Keratinocyte (primary cell): ENCODE results near the gene IQCK. TPM values are rescaled to one million over a fixed set of nuclear protein-coding genes. Genes with fewer than 3 reads are reported as not detected.

Source experiments
- DNase-seq: peaks from one replicate; pipeline ENCODE4 v3.0.0-alpha.2; 2011; ENCODE audit warnings: low read depth, missing footprints, low spot score
- FAIRE-seq: peaks from 2 replicates; lab custom pipeline; 2011; peaks lifted over from hg19 to GRCh38; lab: Jason Lieb, UNC
- H2AFZ ChIP-seq: 2 replicates; pipeline ENCODE4 v1.6.0; 2012; ENCODE audit warnings: low read length, control low read depth, inconsistent platforms; ENCODE audit not compliant: control insufficient read depth
- H3K27ac ChIP-seq: 2 replicates; pipeline ENCODE4 v1.5.1; 2011; ENCODE audit warnings: low read length; ENCODE audit not compliant: control insufficient read depth, insufficient read depth
- H3K27me3 ChIP-seq: 3 replicates; pipeline ENCODE4 v1.6.0; 2011; ENCODE audit warnings: low read length; ENCODE audit not compliant: control insufficient read depth, insufficient read depth; ENCODE audit errors: extremely low read depth
- H3K36me3 ChIP-seq, 2 experiments: 2 replicates in 1 of 2; 3 replicates in 1 of 2; pipeline ENCODE4 v1.5.1; 2011; ENCODE audit warnings: low read length in 2 of 2, mild to moderate bottlenecking in 1 of 2; ENCODE audit not compliant: control insufficient read depth in 2 of 2, insufficient read depth in 2 of 2; ENCODE audit errors: extremely low read depth in 1 of 2
- H3K4me1 ChIP-seq: 3 replicates; pipeline ENCODE4 v1.5.1; 2011; ENCODE audit warnings: low read length; ENCODE audit not compliant: control insufficient read depth, insufficient read depth; ENCODE audit errors: extremely low read depth
- H3K4me2 ChIP-seq: 3 replicates; pipeline ENCODE4 v1.6.0; 2011; ENCODE audit warnings: low read depth, low read length; ENCODE audit not compliant: control insufficient read depth, insufficient read depth; ENCODE audit errors: extremely low read depth
- H3K4me3 ChIP-seq, 3 experiments: fragments of 200-600 bp in 1 of 3; sonication (generic) in 1 of 3; 2 replicates in 2 of 3; 3 replicates in 1 of 3; pipeline ENCODE4 v1.5.1; 2011 to 2016; ENCODE audit warnings: low read length in 3 of 3, mild to moderate bottlenecking in 3 of 3, control low read depth in 2 of 3, inconsistent platforms in 1 of 3, low read depth in 1 of 3, mixed read lengths in 1 of 3, mixed run types in 1 of 3, moderate library complexity in 1 of 3; ENCODE audit not compliant: control insufficient read depth in 2 of 3, insufficient read depth in 2 of 3; ENCODE audit errors: extremely low read depth in 1 of 3
- H3K79me2 ChIP-seq: 2 replicates; pipeline ENCODE4 v1.6.0; 2012; ENCODE audit warnings: low read length; ENCODE audit not compliant: control insufficient read depth, insufficient read depth
- H3K9ac ChIP-seq: 3 replicates; pipeline ENCODE4 v1.6.0; 2011; ENCODE audit warnings: low read length; ENCODE audit not compliant: control insufficient read depth, insufficient read depth; ENCODE audit errors: extremely low read depth
- H3K9me1 ChIP-seq: 3 replicates; pipeline ENCODE4 v1.6.0; 2011; ENCODE audit warnings: low read length; ENCODE audit not compliant: control insufficient read depth, insufficient read depth; ENCODE audit errors: extremely low read depth
- H3K9me3 ChIP-seq: 2 replicates; pipeline ENCODE4 v1.5.1; 2012; ENCODE audit warnings: low read depth, low read length; ENCODE audit not compliant: control insufficient read depth
- H4K20me1 ChIP-seq: 3 replicates; pipeline ENCODE4 v1.6.0; 2011; ENCODE audit warnings: low read length; ENCODE audit not compliant: control insufficient read depth, insufficient read depth; ENCODE audit errors: extremely low read depth
- CTCF ChIP-seq, 3 experiments: IDR thresholded peaks in 1 of 3; conservative IDR thresholded peaks in 1 of 3; optimal IDR thresholded peaks in 1 of 3; 2 replicates in 2 of 3; 3 replicates in 1 of 3; pipeline versions ENCODE3 to v1.5.1; 2011; ENCODE audit warnings: low read length in 3 of 3, mild to moderate bottlenecking in 3 of 3, moderate library complexity in 2 of 3, control low read depth in 1 of 3, inconsistent platforms in 1 of 3; ENCODE audit not compliant: insufficient read depth in 2 of 3; ENCODE audit errors: extremely low read depth in 1 of 3
- EZH2 ChIP-seq: IDR thresholded peaks from one replicate; pipeline ENCODE4 v1.6.1; 2012; ENCODE audit warnings: inconsistent platforms, mild to moderate bottlenecking, low read length, moderate library complexity
- dilution Hi-C: fragments of 300-500 bp; cut with MboI; formaldehyde crosslinking; loops from one replicate; pipeline ENCODE4 v1.7.0; 2020; ENCODE audit warnings: low sequenced_read_pairs; ENCODE audit not compliant: extremely low pct_ligation_motif_present
- polyA plus RNA-seq, 5 experiments: library from polyadenylated mRNA; depleted of rRNA in 3 of 5; stranded (reverse) in 3 of 5; stranded (forward) in 1 of 5; unstranded in 1 of 5; fragments of >200 nt; gene quantifications; 1 replicate in 1 of 5; 2 replicates in 3 of 5; 3 replicates in 1 of 5; pipeline versions ENCODE4 v1.2.1 to v1.2.3, GENCODE V29; 2011 to 2012; ENCODE audit warnings: missing spikeins in 2 of 5, low read depth in 1 of 5, low replicate concordance in 1 of 5

IQCK gene
- polyA plus RNA-seq, 1 donor (not counting 4 experiments of a cell fraction or from before 2014, with no cell fraction given): 9.7 TPM

DNA sequence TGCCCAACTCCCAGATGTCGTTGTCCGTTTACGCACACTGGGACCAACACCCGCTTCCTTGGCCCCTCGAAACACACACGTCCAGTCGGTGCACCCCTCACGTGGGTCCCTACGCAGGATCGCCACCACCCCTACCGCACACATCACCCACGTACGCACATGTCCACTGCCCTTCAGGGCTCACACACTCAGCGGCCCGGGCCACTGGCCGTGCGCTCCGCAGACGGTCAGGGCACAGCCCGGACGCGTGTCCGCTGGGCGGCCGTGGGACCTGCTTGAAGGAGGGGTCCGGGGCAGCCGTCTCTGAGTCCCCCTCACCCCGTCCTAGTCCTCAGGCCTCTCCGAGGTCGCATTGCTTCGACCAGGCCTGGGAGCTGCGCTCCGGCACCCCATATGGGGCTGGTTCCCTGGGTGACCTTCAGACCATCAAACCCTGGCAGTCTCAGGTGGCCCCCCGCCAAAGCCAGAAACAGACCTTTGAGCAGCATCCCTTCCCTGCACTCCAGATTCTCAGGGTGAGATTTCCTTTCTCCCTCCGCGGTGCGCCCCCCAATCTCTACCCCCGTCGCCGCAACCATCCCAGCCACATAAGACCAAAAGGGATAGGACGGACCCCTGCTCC is 167.5 kb downstream of the IQCK start:
- Histone ChIP-seq H3K27me3 (peaks cover 36% of the 10 kb centered on the region), H2AFZ (peak overlapping the region; percentile 90), H3K9ac (no peak overlapping the region), H3K27ac (no peak overlapping the region), H3K4me3 (peak overlapping the region in 2 of 3 experiments; percentile 62 to 65), H3K36me3 (no peaks in the 10 kb centered on the region), H3K79me2 (no peaks in the 10 kb centered on the region), H3K4me2 (peak overlapping the region; percentile 83), H4K20me1 (no peaks in the 10 kb centered on the region), H3K4me1 (peaks cover 11% of the 10 kb centered on the region), H3K9me1 (no peaks in the 10 kb centered on the region), H3K9me3 (no peaks in the 10 kb centered on the region)
- TF ChIP-seq CTCF (optimal IDR thresholded peaks at IDR 0.05 in 1 of 3, IDR thresholded peaks at IDR 0.05 in 1 of 3, conservative IDR thresholded peaks at IDR 0.05 in 1 of 3; ENCODE audit: extremely low read depth in 1 of 3, insufficient read depth in 2 of 3, low read length in 3 of 3): no peak
- TF ChIP-seq EZH2: peak; percentile 55
- FAIRE-seq (no peak), DNase-seq (no peak)
- dilution Hi-C loops: loop anchor here (10.0 kb wide), 1 partner anchor 271 kb away; no protein-coding TSS in a partner anchor

DNA sequence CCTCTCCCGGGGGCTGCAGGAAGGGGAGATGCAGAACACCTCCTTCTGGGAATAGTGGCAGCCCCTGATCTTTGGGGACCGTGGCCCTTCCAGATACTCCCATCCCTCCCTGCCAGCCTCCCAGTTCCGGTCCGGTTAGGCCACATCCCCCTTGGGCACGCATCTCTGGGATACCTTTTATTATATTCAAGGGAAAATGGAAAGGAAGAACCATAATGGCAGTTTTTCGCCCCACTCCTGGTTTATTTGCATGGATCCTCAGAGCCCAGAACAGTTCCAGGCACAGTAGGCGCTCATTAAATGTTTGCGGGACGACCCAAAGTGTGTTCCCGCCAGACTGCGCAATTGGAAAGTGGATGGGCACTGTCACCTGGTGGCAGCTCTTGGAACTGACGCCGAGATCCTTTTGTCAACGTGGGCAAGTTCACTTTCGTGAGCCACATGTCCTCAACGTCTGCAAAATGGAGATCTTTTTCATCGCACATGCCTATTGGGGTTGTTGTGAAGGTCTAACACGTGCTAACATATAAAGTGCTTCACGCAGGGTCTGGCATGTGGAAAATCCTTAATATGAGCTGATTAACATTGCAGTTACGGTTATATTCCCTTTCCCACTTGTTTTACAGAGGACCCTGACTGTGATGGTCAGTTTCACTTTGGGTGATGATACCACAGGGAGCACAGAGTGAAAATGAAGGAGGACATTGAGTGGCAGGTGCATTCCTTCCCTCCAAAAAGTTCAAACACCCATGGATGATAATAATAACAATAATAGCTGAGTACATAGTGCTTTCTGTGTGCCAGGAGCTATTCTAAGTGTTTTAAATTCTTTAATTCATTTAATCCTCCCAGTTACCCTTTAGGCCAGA is 168.2 kb downstream of the IQCK start:
- H3K4me2 ChIP-seq: peak overlapping the region; percentile 83
- H3K4me1 ChIP-seq: peaks cover 11% of the 10 kb centered on the region
- no peaks in the 10 kb centered on the region for H3K36me3 ChIP-seq
- H3K27me3 ChIP-seq: peaks cover 36% of the 10 kb centered on the region
- no peaks in the 10 kb centered on the region for H4K20me1 ChIP-seq
- H2AFZ ChIP-seq: peak overlapping the region; percentile 45
- peak; percentile 88 for FAIRE-seq
- dilution Hi-C loops: loop anchor here (10.0 kb wide), 1 partner anchor 272 kb away; no protein-coding TSS in a partner anchor
- H3K9me3 ChIP-seq: no peaks in the 10 kb centered on the region
- H3K9me1 ChIP-seq: no peaks in the 10 kb centered on the region
- no peaks in the 10 kb centered on the region for H3K79me2 ChIP-seq
- peak overlapping the region in 1 of 3 experiments; percentile 50 for H3K4me3 ChIP-seq
- no peak overlapping the region for H3K9ac ChIP-seq
- TF ChIP-seq EZH2 (no peak), CTCF (optimal IDR thresholded peaks at IDR 0.05 in 1 of 3, IDR thresholded peaks at IDR 0.05 in 1 of 3, conservative IDR thresholded peaks at IDR 0.05 in 1 of 3; ENCODE audit: extremely low read depth in 1 of 3, insufficient read depth in 2 of 3, low read length in 3 of 3) (peak; percentile 99 to 100 (median 100))
- no peak overlapping the region for H3K27ac ChIP-seq
- no peak for DNase-seq
